ENCODE measurements around the gene CNPY1.

DNA sequence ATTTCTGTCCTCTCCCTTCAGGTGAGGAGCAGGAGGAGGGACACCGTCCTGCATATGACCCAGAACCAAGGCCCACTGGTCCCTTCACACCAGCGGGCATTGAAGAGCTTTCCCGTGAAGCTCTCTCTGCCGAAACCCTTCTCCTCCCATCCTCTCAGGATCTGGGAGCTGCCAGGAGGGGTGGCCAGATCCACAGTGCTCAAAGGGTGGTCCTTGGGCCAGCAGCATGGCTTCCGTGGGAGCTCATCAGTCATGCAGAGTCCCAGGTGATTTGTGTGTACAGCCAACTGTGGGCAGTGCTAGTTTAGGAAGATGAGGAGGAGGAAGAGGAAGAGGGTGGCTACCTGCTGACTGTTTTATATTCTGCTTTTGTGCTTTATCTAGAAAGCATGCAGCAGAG, 28.4 kb downstream of the CNPY1 start:
- no peak for TF ChIP-seq TAF1 (IDR thresholded peaks at IDR 0.05; ENCODE audit: borderline replicate concordance, low read depth, low read length)
- TF ChIP-seq, protein P1, sequence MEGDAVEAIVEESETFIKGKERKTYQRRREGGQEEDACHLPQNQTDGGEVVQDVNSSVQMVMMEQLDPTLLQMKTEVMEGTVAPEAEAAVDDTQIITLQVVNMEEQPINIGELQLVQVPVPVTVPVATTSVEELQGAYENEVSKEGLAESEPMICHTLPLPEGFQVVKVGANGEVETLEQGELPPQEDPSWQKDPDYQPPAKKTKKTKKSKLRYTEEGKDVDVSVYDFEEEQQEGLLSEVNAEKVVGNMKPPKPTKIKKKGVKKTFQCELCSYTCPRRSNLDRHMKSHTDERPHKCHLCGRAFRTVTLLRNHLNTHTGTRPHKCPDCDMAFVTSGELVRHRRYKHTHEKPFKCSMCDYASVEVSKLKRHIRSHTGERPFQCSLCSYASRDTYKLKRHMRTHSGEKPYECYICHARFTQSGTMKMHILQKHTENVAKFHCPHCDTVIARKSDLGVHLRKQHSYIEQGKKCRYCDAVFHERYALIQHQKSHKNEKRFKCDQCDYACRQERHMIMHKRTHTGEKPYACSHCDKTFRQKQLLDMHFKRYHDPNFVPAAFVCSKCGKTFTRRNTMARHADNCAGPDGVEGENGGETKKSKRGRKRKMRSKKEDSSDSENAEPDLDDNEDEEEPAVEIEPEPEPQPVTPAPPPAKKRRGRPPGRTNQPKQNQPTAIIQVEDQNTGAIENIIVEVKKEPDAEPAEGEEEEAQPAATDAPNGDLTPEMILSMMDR (IDR thresholded peaks at IDR 0.05) = no peak
- TF ChIP-seq, protein P2, sequence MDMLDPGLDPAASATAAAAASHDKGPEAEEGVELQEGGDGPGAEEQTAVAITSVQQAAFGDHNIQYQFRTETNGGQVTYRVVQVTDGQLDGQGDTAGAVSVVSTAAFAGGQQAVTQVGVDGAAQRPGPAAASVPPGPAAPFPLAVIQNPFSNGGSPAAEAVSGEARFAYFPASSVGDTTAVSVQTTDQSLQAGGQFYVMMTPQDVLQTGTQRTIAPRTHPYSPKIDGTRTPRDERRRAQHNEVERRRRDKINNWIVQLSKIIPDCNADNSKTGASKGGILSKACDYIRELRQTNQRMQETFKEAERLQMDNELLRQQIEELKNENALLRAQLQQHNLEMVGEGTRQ (IDR thresholded peaks at IDR 0.05; ENCODE audit: borderline replicate concordance, low read depth, low read length) = no peak
- no peak for TF ChIP-seq POLR2AphosphoS5 (IDR thresholded peaks at IDR 0.05; ENCODE audit: low read depth, low read length)

Measured in SK-N-SH (cell line).